ENCODE results near the gene KCNJ10.

KCNJ10 gene

DNA sequence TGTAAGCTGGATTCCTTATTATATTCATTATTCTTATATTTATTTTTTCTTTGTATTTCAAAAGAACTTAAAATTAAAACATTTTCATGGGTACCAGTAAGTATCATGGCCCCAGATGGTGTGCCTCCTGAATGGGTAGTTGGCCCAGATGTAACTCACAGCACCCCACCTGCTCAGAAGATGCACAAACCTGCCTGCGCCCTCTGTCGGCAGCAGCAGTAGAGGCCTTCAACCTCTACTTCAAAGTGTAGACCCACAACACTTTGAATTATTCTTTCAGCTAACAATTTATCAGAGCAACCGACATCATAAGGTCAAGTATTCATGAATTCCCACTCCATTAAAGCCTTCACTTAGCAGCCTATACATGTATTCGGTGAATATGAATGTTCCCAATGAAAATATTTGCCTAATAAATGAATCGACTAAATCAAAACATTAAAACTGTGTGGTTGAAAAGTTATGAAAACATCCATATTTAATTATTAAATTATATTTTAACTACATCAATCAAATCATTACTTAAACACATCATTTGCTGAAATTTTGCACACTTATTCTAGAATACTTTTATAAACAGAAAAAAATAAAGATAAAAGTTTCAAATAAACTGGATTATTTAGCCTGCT, 63.5 kb downstream of the KCNJ10 start:
- peak; percentile 19 for DNase-seq (ENCODE audit: extremely low read depth, low read depth)

DNA sequence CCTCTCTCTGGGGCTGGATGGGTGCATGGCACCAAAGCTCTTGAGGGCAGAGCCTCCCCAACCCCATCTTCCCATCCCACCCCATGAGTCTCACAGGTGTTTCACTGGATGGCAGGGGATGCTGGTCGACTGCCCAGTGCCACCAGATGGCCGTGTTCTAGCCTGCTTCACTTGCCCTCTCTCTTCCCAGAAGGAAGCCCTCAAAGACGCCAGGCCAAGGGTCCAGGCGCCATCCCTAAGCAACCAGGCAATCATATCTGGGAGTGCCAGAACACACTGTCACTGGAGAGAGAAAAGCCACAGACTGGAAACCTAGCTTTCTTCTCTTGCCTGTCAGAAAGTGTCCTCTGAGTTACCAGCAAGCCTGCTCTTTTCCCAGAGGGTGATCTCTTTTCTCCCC, 64.9 kb downstream of the KCNJ10 start:
- H3K4me3 ChIP-seq (replicated peaks; ENCODE audit: low read depth, low read length), result no peak overlapping the region
- no peak for DNase-seq (ENCODE audit: extremely low read depth, low read depth)
- TF ChIP-seq CTCF (IDR thresholded peaks at IDR 0.05; ENCODE audit: low read depth, low read length, missing control alignments), result no peak

More for the DNA sequence above, 63.5 kb downstream of the KCNJ10 start:
- H3K4me3 ChIP-seq (replicated peaks; ENCODE audit: low read depth, low read length), result no peak overlapping the region
- peak; percentile 98 for TF ChIP-seq CTCF (IDR thresholded peaks at IDR 0.05; ENCODE audit: low read depth, low read length, missing control alignments)

- no peak for DNase-seq (ENCODE audit: extremely low read depth, low read depth)
- H3K4me3 ChIP-seq (replicated peaks; ENCODE audit: low read depth, low read length), result no peak overlapping the region
- TF ChIP-seq CTCF (IDR thresholded peaks at IDR 0.05; ENCODE audit: low read depth, low read length, missing control alignments), result no peak
Observed at GRCh38 chr1:160004425-160004824, 65.5 kb downstream of the KCNJ10 start.

GRCh38 chr1:160004001-160004400, 66.0 kb downstream of the KCNJ10 start:
- TF ChIP-seq CTCF (IDR thresholded peaks at IDR 0.05; ENCODE audit: low read depth, low read length, missing control alignments), result no peak
- no peak for DNase-seq (ENCODE audit: extremely low read depth, low read depth)

DNA sequence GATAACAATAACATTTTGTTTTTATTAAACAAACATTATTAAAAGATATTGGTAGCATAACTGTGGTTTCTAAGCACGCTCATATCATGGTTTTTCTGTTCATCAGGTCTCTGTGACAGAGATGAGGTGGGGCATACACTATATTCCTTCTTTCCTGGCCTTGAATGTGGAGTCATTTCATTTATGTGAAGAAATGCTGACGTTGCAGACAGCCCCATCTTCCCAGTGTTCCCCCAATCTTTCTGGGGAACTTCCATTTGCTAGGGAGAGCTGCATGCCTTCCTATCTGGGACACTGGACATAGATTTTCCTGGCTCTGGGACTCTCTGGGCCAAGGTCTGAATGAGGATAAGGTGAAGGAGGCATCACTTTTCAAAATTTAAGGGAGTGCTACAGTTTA, 68.5 kb downstream of the KCNJ10 start:
- no peak for TF ChIP-seq CTCF (IDR thresholded peaks at IDR 0.05; ENCODE audit: low read depth, low read length, missing control alignments)
- H3K4me3 ChIP-seq (replicated peaks; ENCODE audit: low read depth, low read length), result no peak overlapping the region
- DNase-seq (ENCODE audit: extremely low read depth, low read depth), result no peak

More at GRCh38 chr1:160004001-160004400, 66.0 kb downstream of the KCNJ10 start:
- no peak overlapping the region for H3K4me3 ChIP-seq (replicated peaks; ENCODE audit: low read depth, low read length)

GRCh38 chr1:159999204-159999603, 70.8 kb downstream of the KCNJ10 start:
- no peak for DNase-seq (ENCODE audit: extremely low read depth, low read depth)
- TF ChIP-seq CTCF (IDR thresholded peaks at IDR 0.05; ENCODE audit: low read depth, low read length, missing control alignments), result no peak
- no peak overlapping the region for H3K4me3 ChIP-seq (replicated peaks; ENCODE audit: low read depth, low read length)

DNA sequence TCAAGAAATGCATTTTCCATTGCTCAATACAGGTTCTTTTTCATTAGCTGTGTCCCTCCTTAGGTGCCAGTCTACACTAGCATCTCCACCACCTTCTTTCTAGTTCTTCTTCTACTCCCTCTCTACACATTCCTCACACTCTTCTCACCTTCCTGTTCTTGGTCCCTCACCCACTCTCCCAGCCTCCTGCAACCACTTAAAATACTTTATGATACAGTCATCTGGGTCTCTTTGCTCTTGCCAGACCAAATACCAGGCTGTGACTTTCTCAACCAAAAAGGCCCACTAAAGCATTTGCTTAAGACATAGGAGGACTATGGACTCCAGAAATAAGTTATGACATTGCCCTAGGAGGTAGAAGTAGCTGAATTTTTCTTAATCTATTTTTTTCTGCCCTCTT, 73.3 kb downstream of the KCNJ10 start:
- peak; percentile 29 for DNase-seq (ENCODE audit: extremely low read depth, low read depth)
- no peak for TF ChIP-seq CTCF (IDR thresholded peaks at IDR 0.05; ENCODE audit: low read depth, low read length, missing control alignments)
- H3K4me3 ChIP-seq (replicated peaks; ENCODE audit: low read depth, low read length), result no peak overlapping the region

All from HFF-Myc (cell line).